ENCODE results near the gene FGF11.

FGF11 gene

GRCh38 chr17:7435676-7436555 lies 3.4 kb upstream of the FGF11 start:
- DNase-seq, result peak; percentile 49

- DNase-seq, result peak; percentile 78
Measured at GRCh38 chr17:7436556-7437368, 2.5 kb upstream of the FGF11 start.

GRCh38 chr17:7437369-7437863 lies 1.9 kb upstream of the FGF11 start:
- DNase-seq, result no peak

- peak; percentile 69 for DNase-seq
Measured at GRCh38 chr17:7437950-7438614, 1.2 kb upstream of the FGF11 start.

- DNase-seq, result no peak
Measured at GRCh38 chr17:7438656-7439460, 454 bp upstream of the FGF11 start.

- DNase-seq, result peak; percentile 24
Measured at GRCh38 chr17:7440113-7440833, 961 bp downstream of the FGF11 start.

- no peak for DNase-seq
Measured at GRCh38 chr17:7440834-7441195, 1.5 kb downstream of the FGF11 start.

- no peak for DNase-seq
Measured at GRCh38 chr17:7441266-7441665, 2.0 kb downstream of the FGF11 start.

- DNase-seq, result no peak
Measured at GRCh38 chr17:7442142-7442541, 2.8 kb downstream of the FGF11 start.

- DNase-seq, result no peak
Measured at GRCh38 chr17:7443499-7444485, 4.5 kb downstream of the FGF11 start.

GRCh38 chr17:7444682-7445618 lies 5.6 kb downstream of the FGF11 start, which contains the start of gene CHRNB1:
Gene CHRNB1, plus strand, starts transcription at chr17:7445061. Its CDS starts 67 bp downstream, at chr17:7445128.
- no peak for DNase-seq

GRCh38 chr17:7445619-7445968 lies 6.3 kb downstream of the FGF11 start:
- DNase-seq, result no peak

GRCh38 chr17:7448461-7448860 lies 9.1 kb downstream of the FGF11 start:
- no peak for DNase-seq

GRCh38 chr17:7459961-7460545 lies 20.7 kb downstream of the FGF11 start:
- DNase-seq, result no peak

GRCh38 chr17:7460850-7461660 lies 21.7 kb downstream of the FGF11 start:
- DNase-seq, result no peak

GRCh38 chr17:7462474-7463371 lies 23.4 kb downstream of the FGF11 start:
- no peak for DNase-seq

- no peak for DNase-seq
Measured at GRCh38 chr17:7463372-7463846, 24.1 kb downstream of the FGF11 start.

All from stimulated activated CD4-positive, alpha-beta T cell treated with anti-CD3 and anti-CD28 coated beads, Interleukin-12 subunit alpha, Interleukin-12 subunit beta, amount 100 ng/mL, for 4 hours (primary cell).